Measurements from ENCODE around the gene SLC8A1.

- TF ChIP-seq POLR2A (IDR thresholded peaks at IDR 0.05) = no peak
- no peak for TF ChIP-seq CTCF (IDR thresholded peaks at IDR 0.05)
Measured at GRCh38 chr2:40477361-40477760, 25.5 kb upstream of the SLC8A1 start.

Measured in Peyer's patch (tissue), 4 donors.